Measurements from ENCODE around the gene ARPP19. TPM values are rescaled to one million over a fixed set of nuclear protein-coding genes. Genes with fewer than 3 reads are reported as not detected.

Gene ARPP19
- total RNA-seq, 2 experiments from 2014 or later, result 48.0 to 101 TPM

- no TSS peak for BruUV-seq (replicated peaks)
- peaks cover 9% of the 10 kb centered on the region; the same call in 1 of the 2 replicates for H3K36me3 ChIP-seq (ENCODE audit: insufficient read depth, low read length)
- no peak overlapping the region for H3K4me3 ChIP-seq (ENCODE audit: low read depth, low read length, poor library complexity, severe bottlenecking)
- H3K9me3 ChIP-seq (ENCODE audit: low read length), result 0 out of 2 replicates have a peak, but pooled peaks cover 10% of the 10 kb centered on the region
- DNase-seq (ENCODE audit: low spot score), result no peak
- no peak overlapping the region for H3K4me2 ChIP-seq (ENCODE audit: low read length)
- no peaks in the 10 kb centered on the region for H3K9me2 ChIP-seq (ENCODE audit: insufficient read depth, low read length)
- H2AFZ ChIP-seq (ENCODE audit: low read length), result no peak overlapping the region
- no peaks in the 10 kb centered on the region for H4K20me1 ChIP-seq (ENCODE audit: insufficient read depth, low read length)
- TF ChIP-seq, protein P1, sequence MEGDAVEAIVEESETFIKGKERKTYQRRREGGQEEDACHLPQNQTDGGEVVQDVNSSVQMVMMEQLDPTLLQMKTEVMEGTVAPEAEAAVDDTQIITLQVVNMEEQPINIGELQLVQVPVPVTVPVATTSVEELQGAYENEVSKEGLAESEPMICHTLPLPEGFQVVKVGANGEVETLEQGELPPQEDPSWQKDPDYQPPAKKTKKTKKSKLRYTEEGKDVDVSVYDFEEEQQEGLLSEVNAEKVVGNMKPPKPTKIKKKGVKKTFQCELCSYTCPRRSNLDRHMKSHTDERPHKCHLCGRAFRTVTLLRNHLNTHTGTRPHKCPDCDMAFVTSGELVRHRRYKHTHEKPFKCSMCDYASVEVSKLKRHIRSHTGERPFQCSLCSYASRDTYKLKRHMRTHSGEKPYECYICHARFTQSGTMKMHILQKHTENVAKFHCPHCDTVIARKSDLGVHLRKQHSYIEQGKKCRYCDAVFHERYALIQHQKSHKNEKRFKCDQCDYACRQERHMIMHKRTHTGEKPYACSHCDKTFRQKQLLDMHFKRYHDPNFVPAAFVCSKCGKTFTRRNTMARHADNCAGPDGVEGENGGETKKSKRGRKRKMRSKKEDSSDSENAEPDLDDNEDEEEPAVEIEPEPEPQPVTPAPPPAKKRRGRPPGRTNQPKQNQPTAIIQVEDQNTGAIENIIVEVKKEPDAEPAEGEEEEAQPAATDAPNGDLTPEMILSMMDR (conservative IDR thresholded peaks at IDR 0.05; ENCODE audit: low read length), result no peak
- TF ChIP-seq EZH2phosphoT487 (IDR thresholded peaks at IDR 0.05; ENCODE audit: borderline replicate concordance, low read depth, low read length), result no peak
- ChIA-PET POLR2A (interaction anchor here (0.8 to 0.9 kb wide), 2 partner anchors 12 to 17 kb away, joined by 3 to 4 read pairs; no protein-coding TSS in a partner anchor), CTCF (ENCODE audit: unreplicated experiment) (no interaction called here)
- intact Hi-C loops (cut with micrococcal nuclease; ENCODE audit: unreplicated experiment), result no loop called here
- peaks cover 55% of the 10 kb centered on the region for H3K4me1 ChIP-seq (ENCODE audit: insufficient read depth, low read length, poor library complexity, severe bottlenecking)
- H3K79me2 ChIP-seq (ENCODE audit: insufficient read depth, low read depth, low read length), result peaks cover 87% of the 10 kb centered on the region
- H3K27ac ChIP-seq (ENCODE audit: low read depth, low read length, poor library complexity, severe bottlenecking), result no peak overlapping the region
Observed at GRCh38 chr15:52499506-52499905, 69.3 kb downstream of the ARPP19 start.

GRCh38 chr15:52498706-52499105 lies 70.1 kb downstream of the ARPP19 start:
- Histone ChIP-seq H3K36me3 (ENCODE audit: insufficient read depth, low read length) (peaks cover 9% of the 10 kb centered on the region), H3K4me3 (ENCODE audit: low read depth, low read length, poor library complexity, severe bottlenecking) (no peak overlapping the region), H3K9me2 (ENCODE audit: insufficient read depth, low read length) (no peaks in the 10 kb centered on the region), H3K79me2 (ENCODE audit: insufficient read depth, low read depth, low read length) (peaks cover 89% of the 10 kb centered on the region), H4K20me1 (ENCODE audit: insufficient read depth, low read length) (no peaks in the 10 kb centered on the region), H3K27ac (ENCODE audit: low read depth, low read length, poor library complexity, severe bottlenecking) (no peak overlapping the region), H3K9me3 (ENCODE audit: low read length) (0 out of 2 replicates have a peak, but pooled peaks cover 10% of the 10 kb centered on the region), H2AFZ (ENCODE audit: low read length) (no peak overlapping the region), H3K4me1 (ENCODE audit: insufficient read depth, low read length, poor library complexity, severe bottlenecking) (peaks cover 49% of the 10 kb centered on the region), H3K4me2 (ENCODE audit: low read length) (no peak overlapping the region)
- POLR2A ChIA-PET, result interaction anchor here (0.6 to 0.9 kb wide), 4 partner anchors 11 to 269 kb away, joined by 3 to 4 read pairs (median 4); no protein-coding TSS in a partner anchor
- no peak for DNase-seq (ENCODE audit: low spot score)
- CTCF ChIA-PET (ENCODE audit: unreplicated experiment), result no interaction called here
- intact Hi-C loops (cut with micrococcal nuclease; ENCODE audit: unreplicated experiment), result no loop called here
- TSS peak; percentile 15 for BruUV-seq (replicated peaks)
- no peak for TF ChIP-seq EZH2phosphoT487 (IDR thresholded peaks at IDR 0.05; ENCODE audit: borderline replicate concordance, low read depth, low read length)
- TF ChIP-seq, protein P1 (conservative IDR thresholded peaks at IDR 0.05; ENCODE audit: low read length), result no peak

Other genes with a start within 250 kb of the ARPP19 start
- 29.0 and 31.8 TPM in 2 replicates for gene MYO5A, start 40.1 kb downstream of the ARPP19 start, total RNA-seq (2014; rRNA removed; shearing (Covaris generic))
- 41.9 and 42.0 TPM in 2 replicates for gene MYO5A, start 40.1 kb downstream of the ARPP19 start, total RNA-seq (2022)
- gene ATOSA, start 110.4 kb upstream of the ARPP19 start, total RNA-seq (2014; rRNA removed; shearing (Covaris generic)), result 28.5 and 34.1 TPM in 2 replicates
- gene ATOSA, start 110.4 kb upstream of the ARPP19 start, total RNA-seq (2022), result 96.8 and 103 TPM in 2 replicates
- gene ONECUT1, start 221.3 kb upstream of the ARPP19 start, total RNA-seq (2014; rRNA removed; shearing (Covaris generic)), result 0.25 and 0.28 TPM in 2 replicates
- gene ONECUT1, start 221.3 kb upstream of the ARPP19 start, total RNA-seq (2022), result 0.15 and 0.52 TPM in 2 replicates